DND-41 (cell line): ENCODE results near the gene ADAMTS16.

Source experiments
- ATAC-seq: fragments of 200-7000 bp; cut with Tn5 transposase; 3 replicates; pipeline ENCODE4 v1.9.1; 2021; ENCODE audit warnings: low read depth; ENCODE audit not compliant: insufficient read depth
- DNase-seq: peaks from one replicate; pipeline ENCODE4 v3.0.0-alpha.2; 2020
- H2AFZ ChIP-seq: 2 replicates; pipeline ENCODE4 v1.6.0; 2012; ENCODE audit warnings: low read depth, low read length
- H3K27ac ChIP-seq: 2 replicates; pipeline ENCODE4 v1.5.1; 2012; ENCODE audit warnings: low read length, inconsistent platforms
- H3K27me3 ChIP-seq: fragments of 200-600 bp; sonication (generic); 2 replicates; pipeline ENCODE4 v1.6.0; 2012; ENCODE audit warnings: low read length, mild to moderate bottlenecking, inconsistent platforms; ENCODE audit not compliant: insufficient read depth, poor library complexity
- H3K36me3 ChIP-seq: 2 replicates; pipeline ENCODE4 v1.5.1; 2012; ENCODE audit warnings: low read length, inconsistent platforms; ENCODE audit not compliant: insufficient read depth
- H3K4me1 ChIP-seq: 2 replicates; pipeline ENCODE4 v1.5.1; 2012; ENCODE audit warnings: mild to moderate bottlenecking, low read length; ENCODE audit not compliant: insufficient read depth
- H3K4me2 ChIP-seq: 2 replicates; pipeline ENCODE4 v1.6.0; 2012; ENCODE audit warnings: mild to moderate bottlenecking, moderate library complexity, low read length, inconsistent platforms; ENCODE audit not compliant: insufficient read depth
- H3K4me3 ChIP-seq, 2 experiments: fragments of 200-600 bp in 1 of 2; shearing (Covaris generic) in 1 of 2; 2 replicates each; pipeline ENCODE4 v1.5.1; 2012 to 2016; ENCODE audit warnings: inconsistent platforms in 2 of 2, low read length in 2 of 2, mild to moderate bottlenecking in 2 of 2, low read depth in 1 of 2, moderate library complexity in 1 of 2
- H3K79me2 ChIP-seq: 2 replicates; pipeline ENCODE4 v1.6.0; 2012; ENCODE audit warnings: low read length, inconsistent platforms; ENCODE audit not compliant: insufficient read depth
- H3K9ac ChIP-seq: 2 replicates; pipeline ENCODE4 v1.6.0; 2012; ENCODE audit warnings: low read depth, mild to moderate bottlenecking, inconsistent platforms, low read length, moderate library complexity
- H3K9me3 ChIP-seq: 2 replicates; pipeline ENCODE4 v1.5.1; 2012; ENCODE audit warnings: low read length, moderate library complexity, mild to moderate bottlenecking, inconsistent platforms; ENCODE audit not compliant: insufficient read depth, severe bottlenecking
- H4K20me1 ChIP-seq: 2 replicates; pipeline ENCODE4 v1.6.0; 2012; ENCODE audit warnings: low read length; ENCODE audit not compliant: insufficient read depth
- EZH2 ChIP-seq: IDR thresholded peaks from 3 replicates; pipeline ENCODE4 v1.6.1; 2012; ENCODE audit warnings: borderline replicate concordance, low read depth, mild to moderate bottlenecking, moderate library complexity, low read length, inconsistent platforms; ENCODE audit not compliant: severe bottlenecking
- TF ChIP-seq, protein P1 (sequence below): IDR thresholded peaks from 2 replicates; pipeline ENCODE4 v1.5.1; 2012; ENCODE audit warnings: borderline replicate concordance, low read length, moderate library complexity, mild to moderate bottlenecking; ENCODE audit not compliant: poor library complexity, severe bottlenecking; ENCODE audit errors: extremely low read depth

Gene ADAMTS16

DNA sequence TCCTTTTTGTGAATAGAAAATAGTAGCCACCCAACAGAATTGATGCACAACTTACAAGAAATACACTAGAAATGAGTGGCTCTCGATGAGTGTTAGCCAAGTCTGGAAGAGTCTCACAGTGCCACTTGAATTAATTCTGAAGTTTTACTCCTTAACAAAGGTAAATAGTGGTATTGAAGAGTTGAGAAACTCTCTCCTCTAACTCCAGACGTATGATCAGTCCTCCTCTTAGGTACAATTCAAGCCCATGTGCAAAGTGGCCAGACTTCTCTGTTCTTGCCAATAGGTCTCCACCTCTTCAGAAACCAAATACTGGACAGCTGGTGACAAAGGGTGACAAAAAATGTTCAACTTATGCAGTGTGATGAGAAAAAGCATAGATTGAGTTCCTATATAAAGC lies 38.5 kb upstream of the ADAMTS16 start:
- Histone ChIP-seq H3K27ac (no peak overlapping the region), H3K79me2 (no peaks in the 10 kb centered on the region), H3K36me3 (no peaks in the 10 kb centered on the region), H3K4me1 (no peaks in the 10 kb centered on the region), H3K27me3 (peaks cover 13% of the 10 kb centered on the region), H3K4me2 (no peak overlapping the region), H3K9me3 (no peaks in the 10 kb centered on the region), H3K4me3 (no peak overlapping the region), H4K20me1 (no peaks in the 10 kb centered on the region), H2AFZ (no peak overlapping the region), H3K9ac (no peak overlapping the region)
- DNase-seq (no peak), ATAC-seq (no peak)
- TF ChIP-seq, protein P1, sequence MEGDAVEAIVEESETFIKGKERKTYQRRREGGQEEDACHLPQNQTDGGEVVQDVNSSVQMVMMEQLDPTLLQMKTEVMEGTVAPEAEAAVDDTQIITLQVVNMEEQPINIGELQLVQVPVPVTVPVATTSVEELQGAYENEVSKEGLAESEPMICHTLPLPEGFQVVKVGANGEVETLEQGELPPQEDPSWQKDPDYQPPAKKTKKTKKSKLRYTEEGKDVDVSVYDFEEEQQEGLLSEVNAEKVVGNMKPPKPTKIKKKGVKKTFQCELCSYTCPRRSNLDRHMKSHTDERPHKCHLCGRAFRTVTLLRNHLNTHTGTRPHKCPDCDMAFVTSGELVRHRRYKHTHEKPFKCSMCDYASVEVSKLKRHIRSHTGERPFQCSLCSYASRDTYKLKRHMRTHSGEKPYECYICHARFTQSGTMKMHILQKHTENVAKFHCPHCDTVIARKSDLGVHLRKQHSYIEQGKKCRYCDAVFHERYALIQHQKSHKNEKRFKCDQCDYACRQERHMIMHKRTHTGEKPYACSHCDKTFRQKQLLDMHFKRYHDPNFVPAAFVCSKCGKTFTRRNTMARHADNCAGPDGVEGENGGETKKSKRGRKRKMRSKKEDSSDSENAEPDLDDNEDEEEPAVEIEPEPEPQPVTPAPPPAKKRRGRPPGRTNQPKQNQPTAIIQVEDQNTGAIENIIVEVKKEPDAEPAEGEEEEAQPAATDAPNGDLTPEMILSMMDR = no peak
- TF ChIP-seq EZH2 = no peak

DNA sequence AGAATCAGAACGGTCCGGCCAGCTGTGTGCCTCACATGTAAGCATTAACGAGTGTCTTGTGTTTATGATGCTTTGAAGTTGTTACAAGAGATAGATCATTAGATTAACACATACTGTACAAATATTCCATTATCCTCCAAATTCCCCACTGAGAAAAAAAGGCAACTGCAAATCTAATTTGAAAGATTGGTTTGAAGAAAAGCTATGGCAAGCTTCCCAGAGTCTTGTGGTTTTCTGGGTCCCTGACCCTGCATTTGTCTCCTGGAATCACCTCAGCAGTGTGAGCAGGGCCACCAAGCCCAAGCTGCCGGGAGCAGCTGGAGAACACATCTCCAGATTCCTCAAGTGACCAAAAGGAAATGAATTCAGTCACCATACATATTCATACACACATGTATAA lies 36.9 kb upstream of the ADAMTS16 start:
- H2AFZ ChIP-seq = no peak overlapping the region
- H3K4me2 ChIP-seq = no peak overlapping the region
- no peaks in the 10 kb centered on the region for H3K79me2 ChIP-seq
- no peaks in the 10 kb centered on the region for H3K9me3 ChIP-seq
- ATAC-seq = no peak
- peaks cover 20% of the 10 kb centered on the region for H3K27me3 ChIP-seq
- no peaks in the 10 kb centered on the region for H4K20me1 ChIP-seq
- no peak overlapping the region for H3K27ac ChIP-seq
- H3K4me3 ChIP-seq = no peak overlapping the region
- H3K36me3 ChIP-seq = no peaks in the 10 kb centered on the region
- no peaks in the 10 kb centered on the region for H3K4me1 ChIP-seq
- DNase-seq = no peak
- no peak for TF ChIP-seq EZH2
- TF ChIP-seq, protein P1 = no peak
- no peak overlapping the region for H3K9ac ChIP-seq

DNA sequence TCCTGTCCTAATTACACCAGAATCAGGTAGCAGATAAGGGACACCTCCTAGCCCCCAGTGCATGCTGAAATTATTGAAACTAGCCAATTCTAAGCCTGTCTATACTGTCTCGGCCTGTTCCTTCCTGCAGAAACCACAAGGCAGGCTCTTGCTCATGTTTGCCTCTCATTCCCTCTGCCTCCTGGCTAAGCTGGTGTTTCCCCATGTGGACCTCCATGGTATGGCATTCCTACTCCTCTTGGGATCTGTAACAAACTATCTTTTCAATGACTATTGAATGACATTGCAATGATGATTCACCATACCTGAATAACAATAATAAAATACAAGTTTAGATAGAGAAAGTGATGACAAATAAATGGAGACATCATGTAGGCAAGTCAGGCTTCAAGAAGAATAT lies 35.6 kb upstream of the ADAMTS16 start:
- no peaks in the 10 kb centered on the region for H4K20me1 ChIP-seq
- no peaks in the 10 kb centered on the region for H3K9me3 ChIP-seq
- H3K27me3 ChIP-seq = peaks cover 20% of the 10 kb centered on the region
- DNase-seq (no peak), ATAC-seq (no peak)
- no peaks in the 10 kb centered on the region for H3K4me1 ChIP-seq
- no peak overlapping the region for H3K4me3 ChIP-seq
- H3K36me3 ChIP-seq = no peaks in the 10 kb centered on the region
- no peak overlapping the region for H3K4me2 ChIP-seq
- H3K9ac ChIP-seq = no peak overlapping the region
- H3K79me2 ChIP-seq = no peaks in the 10 kb centered on the region
- TF ChIP-seq EZH2 = no peak
- TF ChIP-seq, protein P1 = no peak
- no peak overlapping the region for H2AFZ ChIP-seq
- no peak overlapping the region for H3K27ac ChIP-seq

DNA sequence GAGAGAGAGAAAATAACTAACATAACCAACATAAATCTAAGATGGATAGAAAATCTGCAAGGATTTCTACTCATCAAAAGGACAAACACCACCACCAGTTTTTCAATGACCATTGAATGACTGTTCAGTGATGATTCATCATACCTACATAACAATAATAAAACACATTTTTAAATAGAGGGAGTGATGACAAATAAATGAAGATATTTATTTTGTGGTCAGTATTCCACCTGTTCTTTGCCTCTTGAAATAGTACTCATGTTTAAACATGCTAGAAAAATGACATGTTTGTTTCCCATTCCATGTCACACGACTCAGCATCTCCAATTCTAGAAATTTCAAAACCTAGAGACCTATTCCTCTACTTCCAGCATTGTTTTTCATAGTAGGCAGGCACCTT lies 34.6 kb upstream of the ADAMTS16 start:
- no peaks in the 10 kb centered on the region for H3K9me3 ChIP-seq
- TF ChIP-seq EZH2 = no peak
- TF ChIP-seq, protein P1 = no peak
- no peak overlapping the region for H2AFZ ChIP-seq
- H3K4me3 ChIP-seq = no peak overlapping the region
- peaks cover 20% of the 10 kb centered on the region for H3K27me3 ChIP-seq
- no peak overlapping the region for H3K27ac ChIP-seq
- H3K9ac ChIP-seq = no peak overlapping the region
- no peak for DNase-seq
- H3K4me2 ChIP-seq = no peak overlapping the region
- no peak for ATAC-seq
- no peaks in the 10 kb centered on the region for H3K36me3 ChIP-seq
- H3K4me1 ChIP-seq = no peaks in the 10 kb centered on the region
- no peaks in the 10 kb centered on the region for H3K79me2 ChIP-seq
- no peaks in the 10 kb centered on the region for H4K20me1 ChIP-seq
